GM20000 (cell line): ENCODE results near the gene MASP1.

Experiments used
- DNase-seq: peaks from one replicate; pipeline ENCODE4 v3.0.0; 2012; ENCODE audit warnings: low spot score
- CTCF ChIP-seq: IDR thresholded peaks from 2 replicates; pipeline ENCODE4 v1.5.1; 2012; ENCODE audit warnings: mild to moderate bottlenecking, control low read depth; ENCODE audit errors: extremely low read depth, missing control alignments

The MASP1 gene

DNA sequence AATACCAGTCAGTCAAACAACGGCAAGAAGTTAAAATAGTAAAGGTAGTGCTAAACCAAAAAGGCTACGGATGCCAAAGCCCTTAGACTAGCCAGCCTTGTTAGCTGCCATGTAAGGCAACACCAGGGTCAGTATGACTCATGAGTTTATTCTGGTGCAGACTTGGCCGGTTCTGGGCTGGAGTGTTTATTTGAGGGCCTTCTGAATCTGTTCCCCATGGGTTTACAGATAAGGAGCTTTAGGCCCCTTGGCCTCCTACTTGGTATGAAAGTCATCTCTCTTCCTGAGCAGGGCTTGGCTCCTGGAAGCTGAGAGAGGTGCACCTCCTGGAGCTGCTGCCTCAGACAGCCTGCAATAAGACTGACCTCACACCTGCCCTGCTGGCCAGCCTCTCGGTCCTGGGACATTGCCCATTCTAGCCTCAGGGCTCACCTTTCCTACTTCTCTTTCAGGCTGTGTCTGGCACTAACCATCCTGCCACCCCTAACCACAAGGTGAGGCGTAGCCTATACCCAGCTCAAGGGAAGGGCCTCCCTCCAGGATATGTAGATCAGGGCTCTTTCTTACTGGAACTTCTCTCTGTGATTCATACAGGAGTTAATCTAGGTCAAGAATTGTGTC lies 104.6 kb downstream of the MASP1 start:
- DNase-seq = no peak
- TF ChIP-seq CTCF = no peak

DNA sequence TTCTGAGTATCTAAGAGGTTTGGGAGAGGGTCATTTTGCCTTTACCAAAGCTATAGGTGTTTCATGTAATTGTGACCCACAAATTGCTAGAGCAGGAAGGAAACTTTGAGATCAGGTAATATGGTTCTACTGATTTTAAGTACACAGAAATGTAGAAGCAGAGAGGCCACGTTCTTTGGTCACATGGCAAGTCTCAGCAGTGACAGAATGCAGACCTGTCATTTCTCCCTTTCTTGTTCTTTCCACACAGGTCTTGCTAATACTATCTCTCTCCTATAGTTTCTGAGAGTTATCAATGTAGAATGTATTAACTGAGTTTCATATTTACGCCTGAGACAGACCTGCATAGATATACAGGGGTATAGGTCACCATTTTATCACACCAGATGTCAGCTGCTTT lies 105.2 kb downstream of the MASP1 start:
- TF ChIP-seq CTCF = no peak
- DNase-seq = no peak

- TF ChIP-seq CTCF = no peak
- no peak for DNase-seq
Measured at GRCh38 chr3:187185759-187186158, 105.8 kb downstream of the MASP1 start.
